Adrenal gland (tissue), 5 donors: ENCODE measurements around the gene IQCB1.

ENCODE experiments used
- POLR2A ChIP-seq, 2 donors: fragments of 450-650 bp; IDR thresholded peaks; one replicate each; pipeline ENCODE4 v1.6.1; 2017; ENCODE audit warnings: antibody characterized with exemption in 2 of 2, mild to moderate bottlenecking in 2 of 2, moderate library complexity in 1 of 2
- TF ChIP-seq, protein P1 (sequence below), 6 experiments: fragments of 450-650 bp in 4 of 6; fragments of 200-600 bp in 2 of 6; sonication (generic) in 1 of 6; IDR thresholded peaks; 1 replicate in 5 of 6; 2 replicates in 1 of 6; pipeline versions ENCODE4 v1.5.1 to v1.8.0; 2016 to 2021; ENCODE audit warnings: antibody characterized with exemption in 6 of 6, mild to moderate bottlenecking in 2 of 6, moderate library complexity in 1 of 6
- donor health status: DM: no; HTN: no; CAD: no.

GRCh38 chr3:121818578-121818977 is 16.3 kb downstream of the IQCB1 start:
- TF ChIP-seq, protein P1, sequence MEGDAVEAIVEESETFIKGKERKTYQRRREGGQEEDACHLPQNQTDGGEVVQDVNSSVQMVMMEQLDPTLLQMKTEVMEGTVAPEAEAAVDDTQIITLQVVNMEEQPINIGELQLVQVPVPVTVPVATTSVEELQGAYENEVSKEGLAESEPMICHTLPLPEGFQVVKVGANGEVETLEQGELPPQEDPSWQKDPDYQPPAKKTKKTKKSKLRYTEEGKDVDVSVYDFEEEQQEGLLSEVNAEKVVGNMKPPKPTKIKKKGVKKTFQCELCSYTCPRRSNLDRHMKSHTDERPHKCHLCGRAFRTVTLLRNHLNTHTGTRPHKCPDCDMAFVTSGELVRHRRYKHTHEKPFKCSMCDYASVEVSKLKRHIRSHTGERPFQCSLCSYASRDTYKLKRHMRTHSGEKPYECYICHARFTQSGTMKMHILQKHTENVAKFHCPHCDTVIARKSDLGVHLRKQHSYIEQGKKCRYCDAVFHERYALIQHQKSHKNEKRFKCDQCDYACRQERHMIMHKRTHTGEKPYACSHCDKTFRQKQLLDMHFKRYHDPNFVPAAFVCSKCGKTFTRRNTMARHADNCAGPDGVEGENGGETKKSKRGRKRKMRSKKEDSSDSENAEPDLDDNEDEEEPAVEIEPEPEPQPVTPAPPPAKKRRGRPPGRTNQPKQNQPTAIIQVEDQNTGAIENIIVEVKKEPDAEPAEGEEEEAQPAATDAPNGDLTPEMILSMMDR (IDR thresholded peaks at IDR 0.05): no peak
- TF ChIP-seq POLR2A (IDR thresholded peaks at IDR 0.05): no peak
